Activated T-helper 9 cell treated with anti-CD3 and anti-CD28 coated beads, Interleukin-2, amount 50 U/mL, for 16 hours (primary cell): ENCODE data around the gene ADCY2.

Experiments used
- DNase-seq: peaks from one replicate; pipeline ENCODE4 v3.0.0-alpha.2; 2020; ENCODE audit warnings: low read depth

Gene ADCY2

DNA sequence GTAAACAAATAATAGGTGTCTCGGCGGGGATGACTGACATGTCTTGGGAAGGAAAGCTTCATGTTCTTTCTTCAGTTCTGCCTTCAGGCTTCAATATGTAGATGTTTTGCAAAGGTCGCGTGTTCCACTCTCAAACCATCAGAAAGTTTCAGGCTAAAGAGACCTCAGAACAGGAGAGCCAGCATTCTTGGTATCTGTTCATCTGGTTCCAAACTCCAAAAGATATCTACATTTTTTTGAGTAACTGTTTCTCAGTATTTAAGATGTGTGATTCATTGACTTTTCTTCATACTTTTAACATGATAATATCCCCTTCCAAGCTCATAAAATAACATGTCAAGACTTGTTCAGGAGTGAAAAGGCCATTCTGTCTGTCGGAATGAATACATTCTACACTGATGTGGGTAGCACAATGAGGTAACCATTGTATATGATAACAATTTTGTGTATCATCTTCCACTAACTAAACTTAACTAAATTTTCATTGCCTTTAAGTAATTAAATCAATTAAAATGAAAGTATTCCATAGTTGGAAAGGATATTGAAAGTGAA lies 271.4 kb downstream of the ADCY2 start:
- no peak for DNase-seq

DNA sequence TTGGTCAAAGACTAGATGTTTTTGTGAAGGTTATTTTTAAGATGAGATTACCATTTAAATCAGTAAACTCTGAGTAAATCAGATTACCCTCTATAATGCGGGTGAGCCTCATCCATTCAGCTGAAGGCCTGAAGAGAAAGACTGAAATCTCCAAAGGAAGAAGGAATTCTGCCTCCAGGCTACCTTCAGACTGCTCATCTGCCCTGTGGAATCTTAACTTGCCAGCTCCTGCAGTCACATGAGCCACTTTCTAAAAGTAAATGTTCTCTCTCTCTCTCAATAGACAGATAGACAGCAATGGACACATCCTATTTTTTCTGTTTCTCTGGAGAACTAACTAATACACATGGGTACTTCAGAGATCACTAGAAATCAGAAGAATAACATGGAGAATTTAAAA lies 272.2 kb downstream of the ADCY2 start:
- no peak for DNase-seq

GRCh38 chr5:7668627-7669026 lies 272.7 kb downstream of the ADCY2 start:
- DNase-seq = no peak

DNA sequence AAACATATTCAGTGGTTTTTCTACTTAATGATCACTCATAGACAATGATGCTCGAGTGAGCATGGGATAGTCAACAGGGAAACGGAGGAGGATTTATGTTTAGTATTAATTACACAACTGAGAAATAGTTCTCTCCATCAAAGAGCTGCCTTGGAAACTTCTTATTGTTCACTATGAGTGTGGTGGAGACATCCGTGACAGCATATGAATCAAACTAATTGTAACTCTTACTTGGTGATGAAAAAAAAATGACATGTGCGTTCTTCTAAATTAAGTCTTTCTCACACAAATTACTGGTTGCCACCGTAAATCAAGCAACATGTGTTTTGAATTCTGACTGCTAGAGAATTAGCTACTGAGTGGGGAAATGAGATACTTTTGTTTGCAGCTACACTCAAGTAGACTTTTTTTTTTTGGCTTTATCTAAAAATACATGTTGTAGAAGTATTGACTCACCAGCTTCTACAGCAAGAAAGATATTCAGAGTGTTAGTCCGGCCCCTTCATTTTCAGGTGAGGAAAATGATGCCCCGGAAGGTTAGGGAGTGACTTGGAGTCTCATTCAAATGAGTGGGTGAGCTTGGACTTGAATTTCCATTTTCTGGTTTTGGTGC lies 275.5 kb downstream of the ADCY2 start:
- DNase-seq = no peak

DNA sequence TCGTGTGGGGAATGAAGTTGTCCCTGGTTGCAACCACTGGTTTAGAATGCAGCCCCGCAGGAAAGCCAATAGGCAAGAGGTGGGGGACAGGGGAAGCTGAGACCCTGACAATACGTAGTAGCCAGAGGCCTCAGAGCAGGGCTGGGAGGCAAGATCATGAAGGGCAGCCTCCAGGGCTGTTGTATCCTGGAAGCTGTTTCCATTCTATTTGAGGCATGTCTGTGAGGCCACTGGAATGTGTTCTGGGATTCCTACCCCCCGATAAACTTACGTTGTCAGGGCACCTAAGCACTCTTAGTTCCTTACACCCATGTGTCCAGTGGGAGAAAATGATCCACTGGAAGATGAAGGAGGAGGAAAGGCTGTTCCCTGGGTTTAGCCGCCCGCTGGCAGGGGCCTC lies 277.7 kb downstream of the ADCY2 start:
- no peak for DNase-seq

GRCh38 chr5:7676455-7676854 lies 280.5 kb downstream of the ADCY2 start:
- DNase-seq = no peak

- DNase-seq = no peak
Observed at GRCh38 chr5:7678030-7678429, 282.1 kb downstream of the ADCY2 start.

- no peak for DNase-seq
Observed at GRCh38 chr5:7679663-7680062, 283.7 kb downstream of the ADCY2 start.

DNA sequence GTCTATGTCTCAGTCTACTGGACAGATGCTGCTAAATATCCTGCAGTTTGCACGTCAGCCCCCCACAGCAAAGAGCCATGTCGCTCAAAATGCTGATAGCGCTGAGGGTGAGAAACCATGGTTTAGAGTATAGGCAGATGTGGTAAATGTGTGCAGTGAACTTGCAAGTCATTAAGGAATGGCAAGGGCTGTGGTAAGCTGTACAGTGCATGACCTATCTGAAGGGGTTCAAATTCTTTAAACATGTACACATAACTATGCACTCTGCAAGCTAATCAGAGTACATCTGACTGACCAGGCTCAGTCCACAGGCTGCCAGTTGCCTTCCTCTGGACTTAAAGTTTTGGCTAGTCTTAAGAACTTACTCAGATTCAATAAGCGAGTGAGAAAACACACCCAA lies 284.3 kb downstream of the ADCY2 start:
- no peak for DNase-seq

GRCh38 chr5:7682379-7682778 lies 286.4 kb downstream of the ADCY2 start:
- DNase-seq = no peak

DNA sequence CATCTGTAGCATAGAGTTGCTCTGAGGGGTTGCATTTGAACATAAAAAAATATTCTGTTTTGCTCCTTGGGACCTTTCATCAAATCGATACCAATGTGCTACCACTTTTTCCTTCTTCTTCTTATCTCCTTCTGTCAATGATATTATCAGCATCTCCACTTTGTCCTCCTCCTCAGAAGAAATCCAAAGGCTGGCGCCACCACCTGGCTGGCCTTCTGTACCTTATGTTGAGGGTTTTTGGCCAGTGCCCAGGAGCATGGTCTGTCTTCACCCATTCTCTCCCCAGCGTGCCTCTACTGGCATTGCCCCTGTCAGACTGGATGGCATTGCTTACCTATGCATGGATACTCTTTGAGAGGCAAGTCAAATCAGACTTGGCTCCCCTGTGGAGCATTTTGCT lies 287.8 kb downstream of the ADCY2 start:
- DNase-seq = no peak

DNA sequence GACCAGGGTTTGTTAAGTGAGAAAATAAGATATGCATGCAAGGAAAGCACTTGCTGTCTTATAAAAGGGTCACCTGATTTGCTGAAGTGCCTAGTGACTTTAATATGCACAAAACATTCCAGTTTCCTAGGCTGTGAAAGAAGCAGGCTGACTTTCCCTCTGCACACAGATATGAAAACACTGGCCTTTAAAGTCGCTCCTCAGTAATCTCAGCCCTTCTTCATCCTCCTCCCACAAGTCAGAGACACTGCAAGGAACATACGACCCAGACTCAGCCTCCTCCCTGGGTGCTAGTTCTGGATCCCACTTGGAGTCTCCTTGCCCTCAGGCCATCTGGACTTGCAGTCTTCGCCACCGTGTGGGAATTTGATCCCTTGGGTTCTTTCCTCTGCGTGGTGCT lies 288.9 kb downstream of the ADCY2 start:
- DNase-seq = no peak

- no peak for DNase-seq
Observed at GRCh38 chr5:7686794-7687193, 290.9 kb downstream of the ADCY2 start.

DNA sequence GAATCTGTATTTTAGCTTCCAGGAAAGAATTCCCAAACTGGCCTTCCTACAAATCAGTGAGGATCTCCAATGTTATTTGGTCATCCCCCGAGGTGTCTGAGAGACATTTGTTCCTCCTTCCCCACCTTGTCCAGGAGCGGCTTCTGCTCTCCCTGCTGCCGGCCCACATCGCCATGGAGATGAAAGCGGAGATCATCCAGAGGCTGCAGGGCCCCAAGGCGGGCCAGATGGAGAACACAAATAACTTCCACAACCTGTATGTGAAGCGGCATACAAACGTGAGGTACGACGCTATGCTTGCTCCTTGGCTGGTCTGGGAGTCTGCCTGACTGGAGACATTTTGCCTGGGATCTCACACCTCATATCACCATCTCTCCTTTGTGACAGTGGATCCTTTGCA lies 294.6 kb downstream of the ADCY2 start:
- DNase-seq = no peak

GRCh38 chr5:7705261-7705660 lies 309.3 kb downstream of the ADCY2 start:
- no peak for DNase-seq

- no peak for DNase-seq
Observed at GRCh38 chr5:7705736-7706135, 309.8 kb downstream of the ADCY2 start.

GRCh38 chr5:7706256-7706655 lies 310.3 kb downstream of the ADCY2 start:
- DNase-seq = no peak

GRCh38 chr5:7714119-7714518 lies 318.2 kb downstream of the ADCY2 start:
- DNase-seq = no peak

DNA sequence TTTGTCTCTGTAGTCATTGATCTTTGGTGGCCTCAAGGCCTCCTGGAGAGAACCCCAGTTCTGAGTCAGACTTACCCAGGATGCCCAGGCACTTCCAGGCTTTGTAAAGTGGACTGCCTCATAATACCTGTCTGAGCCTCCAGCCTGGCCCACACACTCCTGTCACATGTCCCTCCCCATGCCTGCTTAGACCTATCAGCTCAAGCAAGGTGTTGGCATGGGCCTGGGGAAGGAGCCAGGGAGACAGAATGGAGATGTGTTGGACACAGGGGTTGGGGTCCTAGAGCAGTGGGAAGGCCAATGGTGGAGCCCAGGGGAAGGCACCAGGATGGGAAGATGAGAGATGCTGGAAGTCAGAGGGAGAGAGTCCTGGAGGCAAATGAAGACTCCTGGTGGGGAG lies 318.8 kb downstream of the ADCY2 start:
- DNase-seq = no peak

DNA sequence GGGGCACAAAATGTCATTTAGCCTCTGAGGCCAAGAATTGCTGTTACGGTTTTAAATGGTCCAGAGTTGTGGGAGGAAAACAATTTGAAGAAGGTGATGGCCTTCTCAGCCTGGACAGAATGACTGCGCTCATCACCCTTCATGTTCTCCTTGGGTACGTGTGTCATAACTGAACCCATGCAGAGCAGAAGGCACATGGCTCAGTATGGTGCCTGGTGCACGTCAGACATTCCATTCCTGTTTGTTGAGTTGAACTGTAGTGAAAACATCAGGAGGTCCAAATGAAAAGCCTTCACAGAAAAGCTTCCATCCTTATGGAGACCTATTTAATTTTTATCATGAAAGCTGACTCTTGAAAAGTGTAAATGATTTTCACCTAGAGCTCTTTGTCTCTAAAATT lies 321.8 kb downstream of the ADCY2 start:
- no peak for DNase-seq

DNA sequence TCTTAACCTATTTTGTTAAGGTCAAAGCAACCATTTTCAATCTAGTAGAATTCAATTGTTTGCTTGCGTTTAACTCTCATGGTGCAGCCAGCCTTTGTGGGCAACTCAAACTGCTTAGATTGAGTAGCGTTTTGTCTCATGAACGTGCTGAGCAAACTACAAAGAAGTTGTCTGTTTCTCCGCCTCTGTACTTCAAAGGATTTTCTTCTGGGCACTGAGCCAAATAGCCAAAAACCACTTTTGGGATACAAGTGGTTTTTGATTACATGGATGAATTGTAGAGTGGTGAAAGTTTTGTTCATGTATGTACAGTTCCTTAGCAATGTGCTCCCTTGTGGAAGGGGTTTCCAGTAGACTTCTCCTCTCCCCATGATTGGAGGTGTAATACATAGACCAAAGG lies 332.1 kb downstream of the ADCY2 start:
- no peak for DNase-seq

- no peak for DNase-seq
Observed at GRCh38 chr5:7741415-7742065, 345.6 kb downstream of the ADCY2 start.

- DNase-seq = no peak
Observed at GRCh38 chr5:7742241-7742656, 346.3 kb downstream of the ADCY2 start.
